Nephron progenitor cell (in vitro differentiated cells): ENCODE measurements around the gene MTR.

Experiments used
- DNase-seq: peaks from one replicate; pipeline ENCODE4 v3.0.0; 2021
- H3K27ac Mint-ChIP-seq: 2 replicates; pipeline ENCODE4 v1.8.0; 2021; ENCODE audit warnings: mild to moderate bottlenecking, moderate library complexity, mixed read lengths
- H3K27me3 Mint-ChIP-seq: 2 replicates; pipeline ENCODE4 v1.8.0; 2021; ENCODE audit warnings: mild to moderate bottlenecking, low read depth, mixed read lengths; ENCODE audit not compliant: poor library complexity
- H3K36me3 Mint-ChIP-seq: 2 replicates; pipeline ENCODE4 v1.8.0; 2021; ENCODE audit warnings: low read depth, mixed read lengths
- H3K4me1 Mint-ChIP-seq: 2 replicates; pipeline ENCODE4 v1.8.0; 2021; ENCODE audit warnings: mixed read lengths
- H3K4me3 Mint-ChIP-seq: 2 replicates; pipeline ENCODE4 v1.8.0; 2021; ENCODE audit warnings: mild to moderate bottlenecking, moderate library complexity, mixed read lengths
- H3K9me3 Mint-ChIP-seq: 2 replicates; pipeline ENCODE4 v1.8.0; 2021; ENCODE audit warnings: mild to moderate bottlenecking, moderate library complexity, mixed read lengths
- TF ChIP-seq, protein P1 (sequence below): fragments of 200-600 bp; sonication (generic); IDR thresholded peaks from 2 replicates; pipeline ENCODE4 v1.5.0; 2021; ENCODE audit warnings: antibody characterized with exemption

Gene MTR

DNA sequence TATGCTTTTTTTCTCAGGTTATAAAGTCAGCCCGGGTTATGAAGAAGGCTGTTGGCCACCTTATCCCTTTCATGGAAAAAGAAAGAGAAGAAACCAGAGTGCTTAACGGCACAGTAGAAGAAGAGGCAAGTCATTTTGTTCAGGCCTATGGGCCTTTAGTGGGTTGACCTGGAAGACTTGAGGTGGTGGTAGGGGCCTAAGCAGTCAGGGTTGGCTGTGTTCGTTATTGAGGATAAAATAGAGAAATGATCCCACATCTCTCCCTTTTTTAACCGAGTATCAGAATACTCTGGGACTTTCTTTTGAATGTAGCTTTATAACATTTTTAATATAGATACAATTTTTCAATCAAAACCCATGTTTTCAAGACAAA, 67.1 kb downstream of the MTR start:
- TF ChIP-seq, protein P1, sequence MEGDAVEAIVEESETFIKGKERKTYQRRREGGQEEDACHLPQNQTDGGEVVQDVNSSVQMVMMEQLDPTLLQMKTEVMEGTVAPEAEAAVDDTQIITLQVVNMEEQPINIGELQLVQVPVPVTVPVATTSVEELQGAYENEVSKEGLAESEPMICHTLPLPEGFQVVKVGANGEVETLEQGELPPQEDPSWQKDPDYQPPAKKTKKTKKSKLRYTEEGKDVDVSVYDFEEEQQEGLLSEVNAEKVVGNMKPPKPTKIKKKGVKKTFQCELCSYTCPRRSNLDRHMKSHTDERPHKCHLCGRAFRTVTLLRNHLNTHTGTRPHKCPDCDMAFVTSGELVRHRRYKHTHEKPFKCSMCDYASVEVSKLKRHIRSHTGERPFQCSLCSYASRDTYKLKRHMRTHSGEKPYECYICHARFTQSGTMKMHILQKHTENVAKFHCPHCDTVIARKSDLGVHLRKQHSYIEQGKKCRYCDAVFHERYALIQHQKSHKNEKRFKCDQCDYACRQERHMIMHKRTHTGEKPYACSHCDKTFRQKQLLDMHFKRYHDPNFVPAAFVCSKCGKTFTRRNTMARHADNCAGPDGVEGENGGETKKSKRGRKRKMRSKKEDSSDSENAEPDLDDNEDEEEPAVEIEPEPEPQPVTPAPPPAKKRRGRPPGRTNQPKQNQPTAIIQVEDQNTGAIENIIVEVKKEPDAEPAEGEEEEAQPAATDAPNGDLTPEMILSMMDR, result no peak
- H3K27ac Mint-ChIP-seq, result no peak overlapping the region
- no peaks in the 10 kb centered on the region for H3K4me1 Mint-ChIP-seq
- no peak for DNase-seq
- peaks cover 11% of the 10 kb centered on the region for H3K9me3 Mint-ChIP-seq
- H3K27me3 Mint-ChIP-seq, result peaks cover 2% of the 10 kb centered on the region
- H3K4me3 Mint-ChIP-seq, result no peak overlapping the region
- peaks cover 84% of the 10 kb centered on the region for H3K36me3 Mint-ChIP-seq

DNA sequence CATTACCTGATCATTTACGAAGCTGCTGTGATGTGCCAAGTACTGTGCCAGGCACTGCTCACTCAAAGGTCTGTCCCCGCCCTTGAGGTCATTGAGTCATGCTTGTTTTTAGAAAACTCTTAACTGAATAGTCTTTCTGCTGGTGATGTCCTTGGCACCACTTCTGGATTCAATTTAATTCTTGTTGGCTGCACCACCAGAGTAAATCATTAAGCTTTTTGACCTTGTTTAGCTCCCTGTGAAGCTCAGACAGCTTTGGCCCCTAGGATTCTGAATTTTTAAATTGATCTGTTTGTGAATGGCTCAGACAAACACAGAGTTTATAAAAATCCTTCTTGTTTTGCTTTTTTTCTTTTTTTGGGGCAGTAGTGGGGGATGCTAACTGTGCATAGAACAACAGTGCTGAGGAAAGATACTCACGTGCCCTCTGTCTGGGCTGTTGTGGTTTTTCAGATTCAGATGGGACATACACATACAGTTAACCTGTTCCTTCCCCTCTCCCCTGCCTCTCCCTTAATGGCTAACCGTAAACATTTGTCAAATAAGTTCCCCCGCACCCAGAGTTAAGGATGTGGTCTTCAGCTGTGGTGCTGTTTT, 67.6 kb downstream of the MTR start:
- Mint-ChIP-seq H3K27ac (peak overlapping the region; percentile 79), H3K4me3 (no peak overlapping the region), H3K27me3 (peaks cover 2% of the 10 kb centered on the region), H3K36me3 (peaks cover 84% of the 10 kb centered on the region), H3K9me3 (peaks cover 14% of the 10 kb centered on the region), H3K4me1 (no peaks in the 10 kb centered on the region)
- DNase-seq, result no peak
- TF ChIP-seq, protein P1, result no peak

DNA sequence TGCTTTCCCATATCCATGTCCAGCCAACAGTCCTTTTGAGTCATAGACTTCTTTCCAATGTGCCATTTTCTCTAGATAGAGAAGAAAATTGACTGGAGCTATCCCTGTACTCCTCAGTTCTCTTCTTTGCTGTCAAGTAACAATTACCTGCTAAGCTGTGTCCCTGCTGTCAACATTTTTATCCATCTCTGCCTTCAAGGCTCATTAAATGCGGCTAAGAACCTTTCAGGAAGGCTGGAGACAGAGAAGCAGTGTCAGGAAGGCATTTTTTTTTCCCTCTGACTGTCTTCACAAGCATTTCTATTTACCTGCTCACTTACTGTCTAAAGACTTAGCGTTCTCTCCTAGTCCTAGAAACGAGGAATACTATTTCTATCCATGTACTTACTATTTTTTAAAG, 69.1 kb downstream of the MTR start:
- H3K27me3 Mint-ChIP-seq, result peaks cover 2% of the 10 kb centered on the region
- no peaks in the 10 kb centered on the region for H3K4me1 Mint-ChIP-seq
- no peak for DNase-seq
- H3K4me3 Mint-ChIP-seq, result no peak overlapping the region
- TF ChIP-seq, protein P1, result no peak
- H3K36me3 Mint-ChIP-seq, result peaks cover 82% of the 10 kb centered on the region
- peaks cover 14% of the 10 kb centered on the region for H3K9me3 Mint-ChIP-seq
- no peak overlapping the region for H3K27ac Mint-ChIP-seq

DNA sequence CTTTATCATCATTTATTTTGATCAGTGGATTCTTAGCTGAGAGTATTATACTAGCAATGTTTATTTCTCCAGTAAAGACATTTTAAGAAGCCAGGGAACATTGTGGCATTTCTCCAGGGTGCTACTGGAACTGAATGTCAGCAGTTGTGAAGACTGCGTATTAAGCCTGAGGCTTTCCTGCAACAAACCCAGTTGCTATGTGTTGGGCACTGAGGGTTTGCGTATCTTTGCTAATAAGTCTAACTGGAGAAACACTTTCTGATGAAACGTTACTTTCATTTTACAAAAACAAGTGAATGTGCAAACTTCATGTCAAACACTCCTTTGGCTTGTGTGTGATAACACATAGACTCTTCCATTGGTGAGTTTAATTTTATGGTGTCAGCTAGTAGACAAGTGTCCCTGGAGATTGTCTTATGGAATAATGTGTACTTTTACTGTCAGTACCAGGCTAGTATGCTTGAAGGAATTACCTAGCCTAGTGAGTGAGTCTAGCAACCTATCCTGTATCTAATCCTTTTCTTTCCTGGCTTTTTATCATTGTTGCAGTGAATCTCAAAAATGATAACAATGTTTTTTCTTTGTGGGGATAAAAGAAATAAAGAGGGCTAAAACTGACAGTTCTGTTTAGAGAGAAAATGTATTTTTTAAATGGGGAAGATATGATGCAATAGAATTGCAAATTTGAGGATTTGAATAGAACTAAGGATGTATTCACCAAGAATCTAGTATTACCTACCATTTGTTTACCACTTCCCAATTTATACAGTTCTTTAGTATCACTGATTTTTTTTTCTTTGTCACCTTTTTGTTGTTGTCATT, 70.1 kb downstream of the MTR start:
- Mint-ChIP-seq H3K27me3 (peaks cover 2% of the 10 kb centered on the region), H3K9me3 (peaks cover 14% of the 10 kb centered on the region), H3K36me3 (peaks cover 78% of the 10 kb centered on the region), H3K27ac (no peak overlapping the region), H3K4me1 (no peaks in the 10 kb centered on the region), H3K4me3 (no peak overlapping the region)
- TF ChIP-seq, protein P1, result no peak
- DNase-seq, result no peak

DNA sequence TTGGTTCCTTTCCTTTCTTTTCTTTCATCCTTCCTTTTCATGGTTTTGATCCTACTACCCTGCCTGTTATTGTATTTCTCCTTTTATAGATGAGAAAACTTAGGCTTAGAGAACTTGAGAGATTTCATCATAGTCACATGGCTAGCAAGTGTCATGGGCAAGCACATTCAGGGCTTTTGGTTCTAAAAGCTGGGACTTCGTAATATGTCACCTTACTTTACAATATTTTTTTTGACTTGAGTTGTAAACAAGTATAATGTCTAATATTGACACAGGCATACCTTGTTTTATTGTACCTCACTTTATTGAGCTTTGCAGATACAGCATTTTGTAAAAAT, 70.7 kb downstream of the MTR start:
- H3K4me3 Mint-ChIP-seq, result no peak overlapping the region
- TF ChIP-seq, protein P1, result no peak
- H3K9me3 Mint-ChIP-seq, result peaks cover 14% of the 10 kb centered on the region
- no peak overlapping the region for H3K27ac Mint-ChIP-seq
- H3K4me1 Mint-ChIP-seq, result no peaks in the 10 kb centered on the region
- peaks cover 83% of the 10 kb centered on the region for H3K36me3 Mint-ChIP-seq
- DNase-seq, result no peak
- peaks cover 2% of the 10 kb centered on the region for H3K27me3 Mint-ChIP-seq
